PFSK-1 (cell line): ENCODE results near the gene RERE.

ENCODE experiments used
- FOXP2 ChIP-seq: optimal IDR thresholded peaks from 2 replicates; pipeline ENCODE3; 2011; ENCODE audit warnings: borderline replicate concordance, control low read depth, inconsistent platforms; ENCODE audit not compliant: insufficient read depth; ENCODE audit errors: extremely low read length, extremely low read depth
- TAF1 ChIP-seq: IDR thresholded peaks from 2 replicates; pipeline ENCODE4 v1.6.1; 2012; ENCODE audit warnings: low read length, control low read depth, borderline replicate concordance; ENCODE audit not compliant: insufficient read depth

DNA sequence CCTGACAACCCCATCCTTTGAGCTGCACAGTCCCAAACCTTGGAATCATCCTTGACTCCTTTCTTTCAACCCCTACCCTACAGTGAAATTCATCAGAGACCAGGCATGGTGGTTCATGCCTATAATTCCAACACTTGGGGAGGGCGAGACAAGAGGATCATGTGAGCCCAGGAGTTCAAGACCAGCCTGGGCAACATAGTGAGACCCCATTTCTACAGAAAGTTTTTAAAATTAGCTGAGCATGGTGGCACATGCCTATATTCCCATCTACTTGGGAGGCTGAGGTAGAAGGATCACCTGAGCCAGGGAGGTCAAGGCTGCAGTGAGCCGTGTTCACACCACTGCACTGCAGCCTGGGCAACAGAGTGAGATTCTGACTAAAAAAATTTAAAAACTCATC is 34.5 kb downstream of the RERE start:
- TF ChIP-seq TAF1: no peak
- no peak for TF ChIP-seq FOXP2
